Fibroblast of skin of left biceps (primary cell): ENCODE data around the gene RNF125.
"Not testable (repeated sequence)": the region's sequence is repeated elsewhere in the genome, so short reads cannot be mapped to it uniquely, and the experiment has no call there.

ENCODE experiments used
- DNase-seq, 2 experiments: peaks; one replicate each; pipeline ENCODE4 v3.0.0-alpha.2; 2013; ENCODE audit warnings: low read depth in 2 of 2

Gene RNF125

GRCh38 chr18:32025744-32026143 is 7.1 kb downstream of the RNF125 start:
- DNase-seq, result no peak

GRCh38 chr18:32026491-32027086 is 8.0 kb downstream of the RNF125 start:
- DNase-seq, result no peak

DNA sequence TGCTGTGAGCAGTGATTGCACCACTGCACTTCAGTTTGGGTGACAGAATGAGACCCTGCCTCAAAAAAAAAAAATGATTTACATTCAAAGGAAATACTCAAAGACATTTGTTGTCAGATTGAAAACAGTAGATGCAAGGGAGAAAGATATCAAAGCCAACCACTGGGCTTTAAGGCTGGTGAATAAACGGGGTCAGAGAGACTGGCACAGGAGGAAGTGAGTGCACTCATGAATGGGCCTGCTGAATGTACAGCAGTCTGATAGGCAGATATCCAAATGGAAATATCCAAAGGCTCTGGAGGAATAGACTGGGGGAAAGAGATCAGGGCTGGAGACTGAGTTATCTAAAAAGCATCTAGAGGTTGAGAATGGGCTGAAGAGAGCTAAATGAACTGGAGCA is 10.9 kb downstream of the RNF125 start:
- no peak for DNase-seq

DNA sequence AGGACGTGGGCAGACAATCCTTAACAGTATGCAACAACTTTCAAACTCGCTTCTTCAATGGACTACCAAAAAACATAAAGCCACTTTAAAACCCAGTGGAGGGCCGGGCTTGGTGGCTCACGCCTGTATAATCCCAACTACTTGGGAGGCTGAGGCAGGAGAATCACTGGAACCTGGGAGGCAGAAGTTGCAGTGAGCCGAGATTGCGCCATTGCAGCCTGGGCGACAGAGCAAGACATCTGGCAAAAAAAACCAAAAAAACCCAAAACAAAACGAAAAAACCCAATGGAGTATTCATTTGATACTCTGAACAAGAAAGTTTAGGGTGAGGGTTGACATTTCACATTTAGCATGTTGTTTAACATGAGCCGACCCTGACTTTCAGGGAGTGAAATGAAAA is 14.0 kb downstream of the RNF125 start:
- DNase-seq, result no peak

DNA sequence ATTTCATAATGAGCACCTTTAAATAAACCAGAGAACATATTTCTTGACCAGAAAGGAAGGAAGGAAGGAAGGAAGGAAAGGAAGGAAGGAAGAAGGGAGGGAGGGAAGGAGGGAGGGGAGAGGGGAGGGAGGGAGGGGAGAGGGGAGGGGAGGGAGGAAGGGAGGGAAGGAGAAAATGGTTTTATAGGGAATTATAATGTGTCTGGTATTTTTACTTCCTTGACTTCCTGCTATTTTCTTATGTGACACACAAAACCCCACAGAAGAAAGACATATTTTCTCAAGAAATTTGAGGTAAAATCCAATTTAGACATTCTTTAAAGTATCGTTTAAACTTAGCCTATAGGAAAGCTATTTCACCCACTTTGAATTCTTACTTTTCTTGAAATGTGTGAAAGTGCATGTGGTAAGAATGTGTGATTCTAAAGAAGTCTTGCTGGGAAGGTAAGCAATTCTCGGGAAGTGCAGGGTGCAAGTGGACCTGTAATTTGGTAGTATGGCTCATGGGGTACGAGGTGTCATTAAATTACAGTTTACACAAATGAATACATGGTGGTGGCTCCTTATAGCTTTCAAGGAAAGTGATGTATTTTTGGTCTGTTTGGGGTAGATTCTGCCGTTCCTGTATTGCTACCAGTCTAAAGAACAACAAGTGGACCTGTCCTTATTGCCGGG is 18.0 kb downstream of the RNF125 start:
- DNase-seq, result no peak

DNA sequence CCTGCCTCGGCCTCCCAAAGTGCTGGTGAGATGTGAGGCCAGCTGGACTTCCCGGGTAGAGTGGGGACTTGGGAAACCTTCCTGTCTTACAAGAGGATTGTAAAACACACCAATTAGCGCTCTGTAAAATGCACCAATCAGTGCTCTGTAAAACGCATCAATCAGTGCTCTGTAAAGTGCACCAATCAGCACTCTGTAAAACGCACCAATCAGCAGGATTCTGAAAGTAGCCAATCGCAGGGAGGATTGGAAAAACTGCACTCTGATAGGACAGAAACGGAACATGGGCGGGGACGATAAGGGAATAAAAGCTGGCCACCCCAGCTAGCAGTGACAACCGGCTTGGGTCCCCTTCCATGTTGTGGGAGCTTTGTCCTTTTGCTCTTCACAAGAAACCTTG is 19.0 kb downstream of the RNF125 start:
- DNase-seq, result no peak

DNA sequence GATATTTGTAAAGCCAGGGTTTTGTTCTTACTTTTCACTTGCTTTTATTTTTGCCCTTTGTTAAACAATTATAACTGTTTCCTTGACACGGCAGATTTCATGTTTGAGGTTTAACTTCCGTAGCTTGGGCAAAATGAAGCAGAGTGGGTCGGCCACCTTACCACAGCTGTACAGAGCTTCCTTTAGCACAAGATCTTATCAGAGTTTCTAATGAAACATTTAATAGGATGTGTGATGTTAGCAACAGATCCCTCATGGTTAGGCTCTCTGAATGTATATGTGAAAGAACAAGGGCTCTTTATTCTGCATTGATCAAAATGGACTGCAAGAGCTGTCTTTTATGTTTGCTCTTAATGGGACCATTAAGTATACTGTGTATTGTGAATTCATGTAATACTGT is 22.3 kb downstream of the RNF125 start:
- no peak for DNase-seq

DNA sequence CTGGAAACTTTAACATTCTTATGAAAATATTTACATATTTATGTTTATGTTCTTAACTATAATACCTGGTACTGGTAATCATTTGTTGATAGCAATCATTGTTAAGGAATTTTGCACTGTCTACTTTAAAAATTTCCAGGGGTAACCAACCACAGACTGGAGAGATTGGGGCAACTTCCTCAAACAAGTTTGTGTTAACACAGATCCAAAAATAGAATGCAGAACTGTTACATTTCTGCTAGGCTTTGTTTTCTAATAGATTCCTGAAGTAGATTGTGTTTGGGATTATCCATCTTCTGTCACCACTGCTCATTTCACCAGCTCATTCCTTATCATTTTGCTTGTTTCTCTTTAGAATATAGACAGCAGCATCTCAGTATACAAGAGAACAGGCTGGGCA is 23.7 kb downstream of the RNF125 start:
- no peak for DNase-seq

- DNase-seq, result peak; percentile 9 to 19
Observed at GRCh38 chr18:32048507-32049091, 30.0 kb downstream of the RNF125 start.

DNA sequence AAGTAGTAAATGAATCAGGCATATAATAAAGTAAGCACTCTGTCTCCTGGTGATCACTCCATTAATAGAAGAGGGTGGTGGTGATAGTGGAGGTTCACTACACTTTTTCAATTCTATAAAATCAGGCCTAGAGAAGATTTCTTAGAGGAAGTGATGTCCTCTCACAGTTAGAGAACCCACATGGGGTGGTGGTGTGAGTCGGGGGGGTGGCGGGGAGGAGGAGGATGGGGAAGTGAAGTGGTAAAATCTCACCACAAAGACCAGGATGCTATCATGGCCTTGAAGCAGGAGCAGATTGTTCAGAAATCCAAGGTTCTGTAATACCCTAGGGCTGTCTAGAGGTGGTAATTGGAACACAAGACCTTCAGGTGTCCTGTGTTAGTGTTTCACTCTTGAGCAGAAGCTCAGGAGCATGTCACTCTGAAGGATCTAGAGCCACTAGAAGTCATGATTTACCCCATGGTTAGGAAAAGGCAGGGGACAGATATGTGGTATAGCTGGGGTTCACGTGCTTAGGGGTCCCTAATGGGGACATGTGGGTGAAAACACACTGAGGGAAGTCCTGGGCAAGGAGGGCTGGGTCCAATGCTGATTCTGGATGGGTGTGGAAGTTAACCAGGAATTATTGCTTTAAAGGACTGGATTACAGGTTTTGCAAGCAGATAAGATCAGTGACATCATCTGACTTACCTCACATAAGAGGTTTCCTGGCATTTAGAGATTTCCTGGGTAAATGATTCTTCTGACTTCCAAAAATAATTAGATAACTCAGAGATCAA is 31.0 kb downstream of the RNF125 start:
- DNase-seq, result no peak

GRCh38 chr18:32056613-32057358 is 38.2 kb downstream of the RNF125 start:
- no peak for DNase-seq

DNA sequence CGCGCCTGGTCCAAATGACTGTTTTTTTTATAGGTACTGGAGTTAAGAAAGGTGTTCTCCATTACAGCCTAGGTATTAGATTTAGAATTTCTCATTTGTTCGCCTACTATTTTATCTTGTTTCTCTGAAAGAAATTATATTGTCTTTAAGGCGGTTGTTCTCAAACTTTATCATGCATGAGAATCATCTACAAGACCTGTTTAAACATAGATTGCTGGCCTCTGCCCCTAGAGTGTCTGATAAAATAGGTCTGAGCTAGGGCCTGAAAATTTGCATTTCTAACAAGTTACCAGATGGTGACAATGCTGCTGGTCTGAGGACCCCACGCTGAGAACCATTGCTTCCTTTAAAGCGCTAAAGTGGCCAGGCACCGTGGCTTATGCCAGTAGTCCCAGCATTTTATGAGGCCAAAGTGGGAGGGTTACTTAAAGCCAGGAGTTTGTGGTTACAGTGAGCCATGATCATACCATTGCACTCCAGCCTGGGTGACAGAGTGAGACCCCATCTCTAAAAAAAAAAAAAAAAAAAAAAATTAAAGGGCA is 39.1 kb downstream of the RNF125 start:
- DNase-seq, result no peak

- DNase-seq, result no peak
Observed at GRCh38 chr18:32060026-32060425, 41.4 kb downstream of the RNF125 start.

DNA sequence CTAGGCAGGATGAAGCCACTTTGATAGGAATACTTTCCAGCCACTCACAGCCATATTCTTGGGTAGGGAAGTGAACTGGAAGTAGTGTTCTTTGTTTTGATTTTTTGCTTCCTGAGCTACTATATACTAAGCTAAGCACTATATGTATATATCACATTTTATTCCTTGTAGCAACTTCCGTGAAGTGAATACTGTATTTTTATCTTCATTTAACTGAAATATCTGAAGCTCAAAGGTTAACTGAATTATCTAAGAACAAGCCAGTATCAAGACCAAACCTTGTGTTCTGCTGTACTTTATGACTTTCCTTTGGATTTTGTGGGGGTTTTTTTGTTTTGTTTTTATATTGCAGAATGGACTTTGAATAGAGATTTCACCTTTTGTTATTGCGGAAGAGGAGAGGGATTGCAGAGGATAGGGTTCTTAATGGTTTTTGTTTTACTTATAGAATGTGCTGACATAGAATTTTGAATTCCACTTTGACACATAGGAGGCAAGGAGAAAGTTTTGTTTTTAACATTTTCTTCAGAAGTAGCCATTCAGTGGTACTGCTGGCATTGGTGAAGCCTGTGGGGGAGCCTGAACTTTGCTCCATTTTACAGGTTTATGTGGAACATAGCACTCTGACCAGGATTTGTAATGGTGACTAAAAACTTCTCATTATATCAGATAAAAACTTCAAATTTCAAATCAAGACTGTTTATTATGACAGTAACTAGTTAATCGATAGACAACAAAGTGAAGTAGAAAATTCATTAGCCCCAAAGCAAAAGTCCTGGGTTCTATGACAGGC is 48.9 kb downstream of the RNF125 start:
- no peak for DNase-seq

DNA sequence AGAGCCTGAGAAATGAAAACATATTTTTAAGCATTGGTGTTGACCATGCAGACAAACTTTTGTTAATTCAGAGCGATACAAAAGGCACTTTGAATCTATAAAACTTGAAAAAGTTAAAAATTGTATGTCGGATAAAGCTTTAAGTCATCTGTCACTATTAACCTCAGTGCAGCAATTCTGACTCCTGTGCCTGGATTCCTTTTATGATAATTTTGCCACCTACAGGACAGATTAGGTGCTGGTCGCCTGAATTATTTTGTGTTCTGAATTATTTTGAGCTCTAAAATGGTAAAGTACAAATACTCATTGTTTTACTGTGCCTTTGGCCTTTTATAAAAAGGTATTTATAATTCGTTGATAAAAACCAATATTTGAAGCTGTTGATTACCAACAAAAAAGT is 53.7 kb downstream of the RNF125 start:
- DNase-seq, result no peak

DNA sequence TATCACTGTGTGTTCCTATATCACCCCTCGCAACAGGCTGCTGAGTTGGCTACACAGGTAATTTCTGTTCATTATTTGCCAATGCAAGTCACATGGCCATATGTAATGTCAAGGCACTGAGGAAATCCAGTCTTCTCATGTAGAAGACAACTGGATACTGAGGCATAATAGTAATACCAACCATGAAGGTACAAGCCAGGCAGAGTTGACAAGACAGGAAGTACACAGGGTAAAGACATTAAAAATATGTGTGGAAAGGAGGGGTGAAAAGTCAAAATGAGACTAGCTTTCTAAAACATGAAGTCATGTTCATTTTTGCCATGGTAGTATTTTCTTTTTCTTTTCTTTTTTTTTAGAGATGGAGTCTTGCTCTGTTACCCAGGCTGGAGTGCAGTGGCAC is 55.6 kb downstream of the RNF125 start:
- no peak for DNase-seq

DNA sequence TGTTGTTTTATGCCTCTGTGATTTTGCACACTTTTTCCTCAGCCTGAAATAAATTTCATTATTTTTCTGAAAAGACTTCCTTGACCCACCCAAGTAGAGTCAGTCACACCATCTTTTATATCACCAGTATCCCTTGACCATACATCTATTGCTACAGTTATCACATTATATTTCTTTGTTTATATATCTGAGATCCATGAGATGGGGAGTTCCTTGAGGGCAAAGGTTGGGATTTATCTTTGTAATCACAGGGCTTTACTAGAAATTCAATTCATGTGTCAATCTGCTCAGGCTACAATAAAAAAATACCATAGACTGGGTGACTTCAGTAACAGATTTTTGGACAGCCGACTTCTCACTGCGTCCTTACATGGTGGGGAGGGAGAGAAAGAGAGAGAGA is 60.2 kb downstream of the RNF125 start:
- DNase-seq, result no peak

DNA sequence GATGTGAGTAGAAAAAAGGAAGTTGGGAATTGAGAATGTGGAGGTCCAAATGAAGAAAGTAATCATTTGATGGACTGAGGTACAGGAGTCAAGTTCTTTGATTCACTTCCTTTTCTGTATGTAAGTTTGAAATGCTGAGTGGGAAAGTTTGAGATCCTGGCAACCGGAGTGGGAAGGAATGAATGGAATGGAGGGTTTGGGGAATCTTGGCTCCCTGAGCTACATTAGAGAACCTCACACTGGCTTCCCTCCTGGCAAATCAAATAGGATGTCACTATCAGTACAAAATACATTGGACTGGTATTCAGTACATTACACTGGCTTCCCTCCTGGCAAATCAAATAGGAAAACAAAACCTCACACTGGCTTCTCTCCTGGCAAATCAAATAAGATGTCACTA is 63.3 kb downstream of the RNF125 start:
- no peak for DNase-seq

DNA sequence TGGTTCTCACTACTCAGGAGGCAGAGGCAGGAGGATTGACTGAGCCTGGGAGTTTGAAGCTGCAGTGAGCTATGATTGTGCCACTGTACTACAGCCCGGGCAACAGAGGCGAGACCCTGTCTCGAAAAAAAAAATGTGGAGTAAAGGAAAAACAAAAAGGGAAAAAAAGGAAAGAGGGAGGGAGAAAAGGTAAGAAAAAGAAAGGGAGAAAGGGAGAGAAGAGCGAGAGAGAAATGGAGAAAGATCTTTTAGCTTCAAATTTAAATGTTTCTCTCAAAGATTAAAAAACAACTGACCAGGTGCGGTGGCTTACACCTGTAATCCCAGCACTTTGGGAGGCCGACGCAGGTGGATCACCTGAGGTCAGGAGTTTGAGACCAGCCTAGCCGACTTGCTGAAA is 65.2 kb downstream of the RNF125 start:
- no peak for DNase-seq

- DNase-seq, result no peak
Observed at GRCh38 chr18:32086881-32087280, 68.3 kb downstream of the RNF125 start.

DNA sequence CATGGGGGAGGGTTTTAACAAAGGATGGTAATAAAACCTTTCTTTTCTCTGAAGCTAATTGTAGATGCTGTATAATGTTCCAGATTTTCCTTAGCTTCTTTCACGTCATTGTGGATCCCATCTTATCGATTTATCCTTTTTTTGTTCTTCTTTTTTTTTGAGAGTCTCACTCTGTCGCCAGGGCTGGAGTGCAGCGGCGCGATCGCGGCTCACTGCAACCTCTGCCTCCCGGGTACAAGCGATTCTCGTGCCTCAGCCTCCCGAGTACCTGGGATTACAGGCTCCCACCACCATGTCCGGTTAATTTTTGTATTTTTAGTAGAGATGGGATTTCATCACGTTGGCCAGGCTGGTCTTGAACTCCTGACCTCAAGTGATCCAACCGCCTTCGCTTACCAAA is 72.2 kb downstream of the RNF125 start:
- not testable (repeated sequence) for DNase-seq
